ENCODE results near the gene MYL11.

Gene MYL11

GRCh38 chr16:30370456-30371247, 4.0 kb upstream of the MYL11 start, which contains the start of gene TBC1D10B:
TSS of gene TBC1D10B (minus strand) at chr16:30370494. CDS start at chr16:30370183, 311 bp downstream.
- peak; percentile 100 for DNase-seq (ENCODE audit: low read depth, low spot score)

- DNase-seq (ENCODE audit: low read depth, low spot score), result no peak
Measured at GRCh38 chr16:30371248-30371816, 3.3 kb upstream of the MYL11 start.

GRCh38 chr16:30372038-30372712, 2.4 kb upstream of the MYL11 start:
- no peak for DNase-seq (ENCODE audit: low read depth, low spot score)

- no peak for DNase-seq (ENCODE audit: low read depth, low spot score)
Measured at GRCh38 chr16:30372725-30373124, 1.9 kb upstream of the MYL11 start.

- no peak for DNase-seq (ENCODE audit: low read depth, low spot score)
Measured at GRCh38 chr16:30375864-30376263, 1.3 kb downstream of the MYL11 start.

- no peak for DNase-seq (ENCODE audit: low read depth, low spot score)
Measured at GRCh38 chr16:30376461-30376902, 1.9 kb downstream of the MYL11 start.

- no peak for DNase-seq (ENCODE audit: low read depth, low spot score)
Measured at GRCh38 chr16:30377050-30377811, 2.6 kb downstream of the MYL11 start.

- peak; percentile 94 for DNase-seq (ENCODE audit: low read depth, low spot score)
Measured at GRCh38 chr16:30377812-30378235, 3.2 kb downstream of the MYL11 start.

- peak; percentile 99 for DNase-seq (ENCODE audit: low read depth, low spot score)
Measured at GRCh38 chr16:30378236-30379157, 3.9 kb downstream of the MYL11 start.

- DNase-seq (ENCODE audit: low read depth, low spot score), result no peak
Measured at GRCh38 chr16:30379158-30379783, 4.7 kb downstream of the MYL11 start.

- no peak for DNase-seq (ENCODE audit: low read depth, low spot score)
Measured at GRCh38 chr16:30380072-30380802, 5.6 kb downstream of the MYL11 start.

GRCh38 chr16:30380803-30381208, 6.2 kb downstream of the MYL11 start:
- no peak for DNase-seq (ENCODE audit: low read depth, low spot score)

GRCh38 chr16:30381291-30382041, 6.9 kb downstream of the MYL11 start:
- DNase-seq (ENCODE audit: low read depth, low spot score), result no peak

- DNase-seq (ENCODE audit: low read depth, low spot score), result no peak
Measured at GRCh38 chr16:30382111-30382881, 7.7 kb downstream of the MYL11 start, which contains the start of gene SEPTIN1. TSS of gene SEPTIN1 (minus strand) at chr16:30382561. CDS start at chr16:30382542, 19 bp downstream.

GRCh38 chr16:30383521-30383920, 8.9 kb downstream of the MYL11 start:
- DNase-seq (ENCODE audit: low read depth, low spot score), result no peak

GRCh38 chr16:30394592-30395154, 20.1 kb downstream of the MYL11 start:
- peak; percentile 66 for DNase-seq (ENCODE audit: low read depth, low spot score)

GRCh38 chr16:30395155-30395991, 20.8 kb downstream of the MYL11 start, which contains the start of gene ZNF48:
TSS of gene ZNF48 (plus strand) at chr16:30395420. CDS start at chr16:30395795, 375 bp downstream.
- peak; percentile 97 for DNase-seq (ENCODE audit: low read depth, low spot score)

Data from astrocyte of the hippocampus (primary cell).